ENCODE results near the gene ADPGK. TPM values are rescaled to one million over a fixed set of nuclear protein-coding genes. Genes with fewer than 3 reads are reported as not detected.

ADPGK gene
- total RNA-seq, 4 donors from 2014 or later: 17.1 to 87.6 (median 54.8) TPM

DNA sequence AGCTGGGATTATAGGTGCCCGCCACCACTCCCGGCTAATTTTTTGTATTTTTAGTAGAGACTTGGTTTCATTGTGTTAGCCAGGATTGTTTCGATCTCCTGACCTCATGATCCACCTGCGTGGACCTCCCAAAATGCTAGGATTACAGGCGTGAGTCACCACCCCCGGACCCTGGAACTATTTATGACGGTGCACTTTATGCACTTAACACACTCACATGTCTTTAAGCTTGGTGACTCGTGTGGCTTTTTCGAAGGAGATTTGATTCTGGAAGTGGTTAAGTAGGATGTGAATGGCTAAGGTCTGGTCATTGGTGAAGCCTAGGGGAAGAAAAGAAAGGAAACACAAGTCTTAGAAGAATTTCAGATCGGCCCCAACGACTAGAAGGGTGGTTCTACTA is 77.3 kb downstream of the ADPGK start:
- intact Hi-C loops (cut with DNase I; ENCODE audit: low total_unique reads): no loop called here
- Histone ChIP-seq H3K4me1 (no peaks in the 10 kb centered on the region), H3K4me3 (no peak overlapping the region), H3K9me3 (no peaks in the 10 kb centered on the region), H3K36me3 (no peaks in the 10 kb centered on the region), H3K27me3 (no peaks in the 10 kb centered on the region), H3K27ac (no peak overlapping the region)
- DNase-seq: no peak
- TF ChIP-seq, protein P1, sequence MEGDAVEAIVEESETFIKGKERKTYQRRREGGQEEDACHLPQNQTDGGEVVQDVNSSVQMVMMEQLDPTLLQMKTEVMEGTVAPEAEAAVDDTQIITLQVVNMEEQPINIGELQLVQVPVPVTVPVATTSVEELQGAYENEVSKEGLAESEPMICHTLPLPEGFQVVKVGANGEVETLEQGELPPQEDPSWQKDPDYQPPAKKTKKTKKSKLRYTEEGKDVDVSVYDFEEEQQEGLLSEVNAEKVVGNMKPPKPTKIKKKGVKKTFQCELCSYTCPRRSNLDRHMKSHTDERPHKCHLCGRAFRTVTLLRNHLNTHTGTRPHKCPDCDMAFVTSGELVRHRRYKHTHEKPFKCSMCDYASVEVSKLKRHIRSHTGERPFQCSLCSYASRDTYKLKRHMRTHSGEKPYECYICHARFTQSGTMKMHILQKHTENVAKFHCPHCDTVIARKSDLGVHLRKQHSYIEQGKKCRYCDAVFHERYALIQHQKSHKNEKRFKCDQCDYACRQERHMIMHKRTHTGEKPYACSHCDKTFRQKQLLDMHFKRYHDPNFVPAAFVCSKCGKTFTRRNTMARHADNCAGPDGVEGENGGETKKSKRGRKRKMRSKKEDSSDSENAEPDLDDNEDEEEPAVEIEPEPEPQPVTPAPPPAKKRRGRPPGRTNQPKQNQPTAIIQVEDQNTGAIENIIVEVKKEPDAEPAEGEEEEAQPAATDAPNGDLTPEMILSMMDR (IDR thresholded peaks at IDR 0.05): no peak
- no peak for TF ChIP-seq POLR2A (IDR thresholded peaks at IDR 0.05)

Other genes with a start within 250 kb of the ADPGK start
- not detected for gene GOLGA6B, start 129.1 kb downstream of the ADPGK start, total RNA-seq
- not detected for gene HIGD2B, start 97.6 kb downstream of the ADPGK start, total RNA-seq
- gene BBS4, start 97.6 kb downstream of the ADPGK start, total RNA-seq: 10 to 100 TPM in 3 of 4 donors, 1 to 10 TPM in 1; 6.8 to 38.5 (median 22.2) TPM